A549 (cell line): ENCODE measurements around the gene TRAPPC6A. TPM values are rescaled to one million over a fixed set of nuclear protein-coding genes. Genes with fewer than 3 reads are reported as not detected.
"Not testable (repeated sequence)": the region's sequence is repeated elsewhere in the genome, so short reads cannot be mapped to it uniquely, and the experiment has no call there.

Source experiments
- ATAC-seq, 2 experiments: fragments of 200-7000 bp in 1 of 2; fragments of >200 bp in 1 of 2; cut with Nextera tagmentation in 1 of 2; cut with Tn5 transposase in 1 of 2; 3 replicates each; pipeline versions ENCODE4 v1.8.0 to v1.9.1; 2018 to 2020; ENCODE audit warnings: mild to moderate bottlenecking in 1 of 2, moderate library complexity in 1 of 2
- CTCF ChIA-PET: fragments of 300-600 bp; sonication (Branson Sonifier 250); formaldehyde crosslinking; extraction: SDS; loops from one replicate; lab custom pipeline; 2021; ENCODE audit warnings: antibody characterized with exemption, inconsistent platforms; lab: Yijun Ruan, JAX
- POLR2A ChIA-PET: fragments of 350-600 bp; formaldehyde crosslinking; extraction: SDS; loops from one replicate; lab custom pipeline; 2021; ENCODE audit warnings: antibody characterized with exemption, inconsistent platforms; lab: Yijun Ruan, JAX
- DNase-seq, 2 experiments: peaks; one replicate each; pipeline versions ENCODE4 v3.0.0 to v3.0.0-alpha.2; 2011 to 2016; ENCODE audit warnings: low read depth in 1 of 2, low spot score in 1 of 2
- FAIRE-seq: peaks from 2 replicates; lab custom pipeline; 2011; peaks lifted over from hg19 to GRCh38; lab: Jason Lieb, UNC
- H3K27ac ChIP-seq, 2 experiments: fragments of >200 bp; sonication (Bioruptor Twin); formaldehyde crosslinking; 3 replicates each; pipeline ENCODE4 v1.5.1; 2016 to 2017
- H3K4me1 ChIP-seq: fragments of >200 bp; sonication (Bioruptor Twin); formaldehyde crosslinking; 3 replicates; pipeline ENCODE4 v1.6.1; 2016
- H3K4me2 ChIP-seq: fragments of >200 bp; sonication (Bioruptor Twin); formaldehyde crosslinking; 3 replicates; pipeline ENCODE4 v1.6.1; 2016
- H3K4me3 ChIP-seq: fragments of >200 bp; sonication (Bioruptor Twin); formaldehyde crosslinking; 3 replicates; pipeline ENCODE4 v1.5.1; 2016
- H3K9me3 ChIP-seq: fragments of >200 bp; sonication (Bioruptor Twin); formaldehyde crosslinking; 3 replicates; pipeline ENCODE4 v1.6.1; 2016
- BCL3 ChIP-seq: fragments of >200 bp; sonication (Bioruptor Twin); formaldehyde crosslinking; IDR thresholded peaks from 3 replicates; pipeline ENCODE4 v1.6.1; 2016
- BHLHE40 ChIP-seq: IDR thresholded peaks from 2 replicates; pipeline ENCODE4 v1.6.1; 2012; ENCODE audit warnings: low read depth, low read length, inconsistent platforms
- CBX8 ChIP-seq: fragments of 200-600 bp; sonication (generic); IDR thresholded peaks from 2 replicates; pipeline ENCODE4 v1.6.1; 2016
- CEBPB ChIP-seq, 2 experiments: fragments of >200 bp in 1 of 2; sonication (Bioruptor Twin) in 1 of 2; formaldehyde crosslinking in 1 of 2; IDR thresholded peaks; 2 replicates each; pipeline ENCODE4 v1.6.1; 2012 to 2016
- HEYL ChIP-seq: fragments of 250-450 bp; sonication (Bioruptor Pico); IDR thresholded peaks from 2 replicates; pipeline ENCODE4 v1.8.0; 2021; ENCODE audit warnings: mild to moderate bottlenecking, moderate library complexity
- JUNB ChIP-seq: fragments of >200 bp; sonication (Bioruptor Twin); formaldehyde crosslinking; IDR thresholded peaks from 2 replicates; pipeline ENCODE4 v1.6.1; 2016
- KDM1A ChIP-seq: fragments of 200-600 bp; sonication (generic); IDR thresholded peaks from 2 replicates; pipeline ENCODE4 v1.6.1; 2016; ENCODE audit warnings: low read depth, mild to moderate bottlenecking
- KDM5A ChIP-seq: fragments of 200-600 bp; sonication (generic); IDR thresholded peaks from 2 replicates; pipeline ENCODE4 v1.6.1; 2016; ENCODE audit warnings: antibody characterized with exemption, mild to moderate bottlenecking
- RAD21 ChIP-seq, 2 experiments: fragments of >200 bp in 1 of 2; sonication (Bioruptor Twin) in 1 of 2; formaldehyde crosslinking in 1 of 2; IDR thresholded peaks in 1 of 2; conservative IDR thresholded peaks in 1 of 2; 2 replicates in 1 of 2; 3 replicates in 1 of 2; pipeline ENCODE4 v1.6.1; 2012 to 2018; ENCODE audit warnings: inconsistent platforms in 1 of 2
- SMC3 ChIP-seq: fragments of >200 bp; sonication (Bioruptor Twin); formaldehyde crosslinking; IDR thresholded peaks from 3 replicates; pipeline ENCODE4 v1.6.1; 2018; ENCODE audit warnings: inconsistent platforms
- SREBF2 ChIP-seq: fragments of 450-650 bp; IDR thresholded peaks from 2 replicates; pipeline ENCODE4 v1.6.1; 2014; ENCODE audit warnings: mild to moderate bottlenecking, moderate library complexity
- TFCP2L1 ChIP-seq: fragments of 250-450 bp; sonication (Bioruptor Pico); IDR thresholded peaks from 2 replicates; pipeline ENCODE4 v1.5.0; 2021; ENCODE audit warnings: mild to moderate bottlenecking
- ZFP36 ChIP-seq: fragments of 450-650 bp; IDR thresholded peaks from 2 replicates; pipeline ENCODE4 v1.6.1; 2014; ENCODE audit warnings: borderline replicate concordance; ENCODE audit not compliant: partially characterized antibody
- ZNF302 ChIP-seq: fragments of 250-450 bp; sonication (Bioruptor Pico); IDR thresholded peaks from 2 replicates; pipeline ENCODE4 v1.9.0; 2021; ENCODE audit warnings: inconsistent platforms, mild to moderate bottlenecking, moderate library complexity
- WGBS: methylation state at CpG from one replicate; pipeline ENCODE4 v1.1.6; 2017; ENCODE audit errors: missing lambda C conversion rate; 5-methylcytosine and 5-hydroxymethylcytosine counted together
- polyA plus RNA-seq, 4 experiments: library from polyadenylated mRNA; depleted of rRNA in 3 of 4; stranded (reverse); fragments of >200 nt; fragmentation: RNase III in 1 of 4; extraction: RNeasy Plus Mini Kit Qiagen cat#74134 plus additional on column Dnase treatment in 1 of 4; gene quantifications; 2 replicates in 3 of 4; 3 replicates in 1 of 4; pipeline ENCODE4 v1.2.3, GENCODE V29; 2011 to 2017
- TF ChIP-seq, protein P1 (sequence below): fragments of >200 bp; sonication (Bioruptor Twin); formaldehyde crosslinking; IDR thresholded peaks from 2 replicates; pipeline ENCODE4 v1.6.1; 2016
- TF ChIP-seq, protein P2 (sequence below): IDR thresholded peaks from 2 replicates; pipeline ENCODE4 v1.6.1; 2012
- TF ChIP-seq, protein P3 (sequence below): IDR thresholded peaks from 2 replicates; pipeline ENCODE4 v1.6.1; 2012

TRAPPC6A gene
- polyA plus RNA-seq, 2 of the 4 experiments (the other 2 are of a cell fraction): 28.5 to 29.8 TPM

DNA sequence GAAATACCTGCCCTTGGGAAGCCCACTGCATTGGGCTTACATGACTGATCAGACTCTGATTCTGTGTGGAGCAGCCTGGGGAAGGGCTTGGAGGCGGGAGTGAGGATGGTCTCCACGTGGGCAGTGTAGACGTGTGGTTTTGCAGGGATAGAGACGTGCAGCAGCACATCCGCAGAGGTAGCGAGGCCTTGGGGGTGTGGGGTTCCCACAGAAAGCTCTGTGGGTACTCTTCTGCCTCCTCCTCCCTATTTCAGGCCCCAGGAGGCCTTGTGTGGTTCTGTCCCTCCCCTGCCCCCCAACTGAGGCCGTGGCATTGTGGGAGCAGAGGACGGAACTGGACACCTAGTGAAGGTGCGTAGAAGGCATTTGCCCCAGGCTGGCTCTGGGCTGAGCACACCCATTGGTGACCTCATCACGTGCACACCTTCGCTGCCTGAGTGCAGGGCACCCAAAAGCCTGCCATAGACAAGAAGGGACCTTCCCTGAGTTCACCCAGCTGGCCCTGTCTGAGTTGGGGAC is 56.2 kb downstream of the TRAPPC6A start:
- Histone ChIP-seq H3K27ac (no peak overlapping the region), H3K4me3 (no peak overlapping the region), H3K9me3 (no peaks in the 10 kb centered on the region), H3K4me1 (no peaks in the 10 kb centered on the region), H3K4me2 (no peak overlapping the region)
- no peak for TF ChIP-seq CBX8
- TF ChIP-seq BHLHE40: no peak
- TF ChIP-seq SMC3: no peak
- TF ChIP-seq BCL3: no peak
- no peak for TF ChIP-seq KDM5A
- TF ChIP-seq RAD21 (conservative IDR thresholded peaks at IDR 0.05 in 1 of 2, IDR thresholded peaks at IDR 0.05 in 1 of 2): no peak
- no peak for TF ChIP-seq ZFP36
- no peak for TF ChIP-seq HEYL (CRISPR knock-in tag)
- TF ChIP-seq TFCP2L1 (CRISPR knock-in tag): no peak
- TF ChIP-seq, protein P1, sequence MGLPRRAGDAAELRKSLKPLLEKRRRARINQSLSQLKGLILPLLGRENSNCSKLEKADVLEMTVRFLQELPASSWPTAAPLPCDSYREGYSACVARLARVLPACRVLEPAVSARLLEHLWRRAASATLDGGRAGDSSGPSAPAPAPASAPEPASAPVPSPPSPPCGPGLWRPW: no peak
- TF ChIP-seq, protein P2, sequence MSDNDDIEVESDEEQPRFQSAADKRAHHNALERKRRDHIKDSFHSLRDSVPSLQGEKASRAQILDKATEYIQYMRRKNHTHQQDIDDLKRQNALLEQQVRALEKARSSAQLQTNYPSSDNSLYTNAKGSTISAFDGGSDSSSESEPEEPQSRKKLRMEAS: no peak
- DNase-seq (no peak), FAIRE-seq (no peak), ATAC-seq (no peak)
- ChIA-PET POLR2A (no interaction called here), CTCF (no interaction called here)
- 85% methylated on average over 11 of the region's 11 CpGs for WGBS

GRCh38 chr19:45119582-45119981 is 58.5 kb downstream of the TRAPPC6A start:
- Histone ChIP-seq H3K4me1 (no peaks in the 10 kb centered on the region), H3K27ac (no peak overlapping the region), H3K4me3 (no peak overlapping the region), H3K9me3 (no peaks in the 10 kb centered on the region), H3K4me2 (no peak overlapping the region)
- WGBS: 88% methylated on average over 6 of the region's 6 CpGs
- DNase-seq: no peak
- ATAC-seq: no peak
- FAIRE-seq: no peak
- ChIA-PET POLR2A (no interaction called here), CTCF (interaction anchor here (1.0 to 2.2 kb wide), 5 partner anchors 9 to 24 kb away, joined by 3 to 9 read pairs (median 6); no protein-coding TSS in a partner anchor)
- TF ChIP-seq SREBF2 (no peak), ZFP36 (no peak), ZNF302 (no peak), JUNB (no peak), CEBPB (IDR thresholded peaks at IDR 0.05) (no peak), KDM1A (no peak)
- TF ChIP-seq, protein P1: no peak
- TF ChIP-seq, protein P3, sequence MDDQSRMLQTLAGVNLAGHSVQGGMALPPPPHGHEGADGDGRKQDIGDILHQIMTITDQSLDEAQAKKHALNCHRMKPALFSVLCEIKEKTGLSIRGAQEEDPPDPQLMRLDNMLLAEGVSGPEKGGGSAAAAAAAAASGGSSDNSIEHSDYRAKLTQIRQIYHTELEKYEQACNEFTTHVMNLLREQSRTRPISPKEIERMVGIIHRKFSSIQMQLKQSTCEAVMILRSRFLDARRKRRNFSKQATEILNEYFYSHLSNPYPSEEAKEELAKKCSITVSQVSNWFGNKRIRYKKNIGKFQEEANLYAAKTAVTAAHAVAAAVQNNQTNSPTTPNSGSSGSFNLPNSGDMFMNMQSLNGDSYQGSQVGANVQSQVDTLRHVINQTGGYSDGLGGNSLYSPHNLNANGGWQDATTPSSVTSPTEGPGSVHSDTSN: no peak

DNA sequence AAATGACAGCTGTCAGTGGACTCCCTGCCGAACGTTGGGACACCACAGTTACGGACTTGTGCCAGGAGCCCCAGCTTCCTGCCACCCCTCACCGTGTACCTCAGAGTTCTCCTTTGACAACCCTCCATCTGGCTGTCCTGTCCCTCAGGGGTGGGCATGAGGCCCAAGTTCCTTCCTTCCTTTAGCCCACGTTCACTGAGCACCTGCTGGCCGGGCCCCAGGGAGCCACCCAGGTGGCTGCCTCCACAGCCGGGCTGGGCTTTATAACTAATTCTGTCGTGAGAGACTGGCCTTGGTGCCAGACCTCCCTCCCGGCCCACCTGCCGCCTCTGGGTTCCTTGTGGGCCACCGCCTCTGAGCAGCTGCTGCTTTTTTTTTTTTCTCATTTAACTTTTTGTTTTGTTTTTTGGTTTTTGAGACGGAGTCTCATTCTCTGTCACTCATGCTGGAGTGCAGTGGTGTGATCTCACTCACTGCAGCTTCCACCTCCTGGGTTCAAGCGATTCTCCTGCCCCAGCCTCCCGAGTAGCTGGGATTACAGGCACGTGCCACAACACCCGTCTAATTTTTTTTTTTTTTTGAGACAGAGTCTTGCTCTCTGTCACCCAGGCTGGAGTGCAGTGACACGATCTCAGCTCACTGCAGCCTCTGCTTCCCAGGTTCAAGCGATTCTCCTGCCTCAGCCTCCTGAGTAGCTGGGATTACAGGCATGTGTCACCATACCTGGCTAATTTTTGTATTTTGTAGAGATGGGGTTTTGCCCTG is 59.3 kb downstream of the TRAPPC6A start:
- DNase-seq, H3K4me2 ChIP-seq, H3K27ac ChIP-seq, H3K4me1 ChIP-seq, ATAC-seq, H3K9me3 ChIP-seq, FAIRE-seq, H3K4me3 ChIP-seq: not testable (repeated sequence)
- ChIA-PET POLR2A (interaction anchor here (0.7 kb wide), 1 partner anchor 31 kb away, joined by 3 read pairs; no protein-coding TSS in a partner anchor), CTCF (interaction anchor here (1.0 to 2.2 kb wide), 7 partner anchors 8 to 30 kb away, joined by 3 to 9 read pairs (median 5); no protein-coding TSS in a partner anchor)
- 83% methylated on average over 18 of the region's 18 CpGs for WGBS
